GM12878 (cell line): ENCODE data around the gene LYRM4. TPM values are rescaled to one million over a fixed set of nuclear protein-coding genes. Genes with fewer than 3 reads are reported as not detected.

ENCODE experiments used
- ATAC-seq: fragments of 200-7000 bp; cut with Tn5 transposase; 3 replicates; pipeline ENCODE4 v1.9.1; 2020; ENCODE audit warnings: mild to moderate bottlenecking, moderate library complexity
- BruUV-seq: library from RNA; stranded (reverse); fragments of 400-500 nt; replicated peaks from 2 replicates; lab custom pipeline; 2021; lab: Mats Ljungman, UMichigan
- CTCF ChIA-PET: fragments of 300-600 bp; sonication (Branson Sonifier 250); formaldehyde crosslinking; extraction: SDS; loops from one replicate; lab custom pipeline; 2021; ENCODE audit warnings: inconsistent platforms; lab: Yijun Ruan, JAX
- POLR2A ChIA-PET: fragments of 350-600 bp; formaldehyde crosslinking; extraction: SDS; loops from one replicate; lab custom pipeline; 2021; ENCODE audit warnings: inconsistent platforms; lab: Charles Lee
- RAD21 ChIA-PET: fragments of 300-600 bp; sonication (Branson Sonifier 250); formaldehyde crosslinking; loops from one replicate; lab custom pipeline; 2023; ENCODE audit warnings: antibody characterized with exemption; ENCODE audit not compliant: unreplicated experiment; lab: Charles Lee
- SMC1A ChIA-PET: fragments of 300-600 bp; sonication (Branson Sonifier 250); formaldehyde crosslinking; loops from one replicate; lab custom pipeline; 2023; ENCODE audit not compliant: unreplicated experiment, uncharacterized antibody; lab: Charles Lee
- DNase-seq: peaks from one replicate; pipeline ENCODE4 v3.0.0-alpha.2; 2011; ENCODE audit warnings: low read depth, low spot score
- FAIRE-seq: peaks from 3 replicates; lab custom pipeline; 2011; peaks lifted over from hg19 to GRCh38; lab: Jason Lieb, UNC
- H2AFZ ChIP-seq: 2 replicates; pipeline ENCODE4 v1.6.0; 2011; ENCODE audit warnings: low read depth, low read length, control low read depth; ENCODE audit not compliant: control insufficient read depth
- H3K27ac ChIP-seq: 2 replicates; pipeline ENCODE4 v1.5.1; 2011; ENCODE audit warnings: control low read depth; ENCODE audit not compliant: control insufficient read depth, insufficient read depth
- H3K27me3 ChIP-seq, 2 experiments: replicated peaks in 1 of 2; 2 replicates each; pipeline versions ENCODE4 v1.6.0 to v1.6.1; 2011; ENCODE audit warnings: low read length in 1 of 2; ENCODE audit not compliant: control insufficient read depth in 2 of 2, insufficient read depth in 2 of 2
- H3K36me3 ChIP-seq, 2 experiments: 2 replicates each; pipeline ENCODE4 v1.5.1; 2011; ENCODE audit warnings: low read length in 1 of 2; ENCODE audit not compliant: control insufficient read depth in 2 of 2, insufficient read depth in 2 of 2
- H3K4me1 ChIP-seq: 2 replicates; pipeline ENCODE4 v1.6.1; 2011; ENCODE audit warnings: mild to moderate bottlenecking, low read length, moderate library complexity, mixed read lengths; ENCODE audit not compliant: control insufficient read depth, insufficient read depth
- H3K4me2 ChIP-seq: 2 replicates; pipeline ENCODE4 v1.6.0; 2011; ENCODE audit warnings: control low read depth; ENCODE audit not compliant: control insufficient read depth, insufficient read depth
- H3K4me3 ChIP-seq: fragments of 200-600 bp; sonication (generic); 2 replicates; pipeline ENCODE4 v1.5.1; 2016
- H3K79me2 ChIP-seq: 2 replicates; pipeline ENCODE4 v1.6.0; 2011; ENCODE audit warnings: low read length; ENCODE audit not compliant: control insufficient read depth, insufficient read depth
- H3K9ac ChIP-seq: 2 replicates; pipeline ENCODE4 v1.8.0; 2011; ENCODE audit warnings: low read length, control low read depth, mixed read lengths; ENCODE audit not compliant: control insufficient read depth, insufficient read depth
- H3K9me3 ChIP-seq: replicated peaks from 3 replicates; pipeline ENCODE4 v1.5.1; 2011; ENCODE audit warnings: mild to moderate bottlenecking, low read length; ENCODE audit not compliant: control insufficient read depth, insufficient read depth
- H4K20me1 ChIP-seq: 2 replicates; pipeline ENCODE4 v1.6.0; 2011; ENCODE audit not compliant: control insufficient read depth, insufficient read depth
- BCL11A ChIP-seq: IDR thresholded peaks from 2 replicates; pipeline ENCODE4 v1.6.1; 2011; ENCODE audit warnings: low read depth, low read length
- CTCF ChIP-seq, 3 experiments: IDR thresholded peaks in 2 of 3; conservative IDR thresholded peaks in 1 of 3; 2 replicates each; pipeline ENCODE4 v1.5.1; 2011; ENCODE audit warnings: low read depth in 3 of 3, low read length in 3 of 3, mild to moderate bottlenecking in 3 of 3, control low read depth in 2 of 3, moderate library complexity in 2 of 3, inconsistent platforms in 1 of 3, mixed read lengths in 1 of 3; ENCODE audit not compliant: control insufficient read depth in 2 of 3, insufficient read depth in 1 of 3; ENCODE audit errors: extremely low read depth in 1 of 3
- E4F1 ChIP-seq: fragments of 450-650 bp; IDR thresholded peaks from 2 replicates; pipeline ENCODE4 v1.6.1; 2018; ENCODE audit warnings: borderline replicate concordance, mild to moderate bottlenecking; ENCODE audit not compliant: partially characterized antibody
- IRF5 ChIP-seq: fragments of 450-650 bp; IDR thresholded peaks from 2 replicates; pipeline ENCODE4 v1.6.1; 2017; ENCODE audit warnings: borderline replicate concordance
- PML ChIP-seq: IDR thresholded peaks from 2 replicates; pipeline ENCODE4 v1.6.1; 2012; ENCODE audit warnings: low read length, inconsistent platforms
- ZBTB11 ChIP-seq: fragments of 450-650 bp; formaldehyde crosslinking; IDR thresholded peaks from 2 replicates; pipeline ENCODE4 v1.5.0; 2022; ENCODE audit warnings: mild to moderate bottlenecking, missing genetic modification characterization
- ZBTB33 ChIP-seq: fragments of 450-650 bp; IDR thresholded peaks from 2 replicates; pipeline ENCODE4 v1.6.1; 2017; ENCODE audit warnings: mild to moderate bottlenecking
- ZNF274 ChIP-seq: IDR thresholded peaks from one replicate; pipeline ENCODE4 v1.8.0; 2011; ENCODE audit not compliant: insufficient read length, insufficient read depth
- ZNF622 ChIP-seq: fragments of 450-650 bp; IDR thresholded peaks from 2 replicates; pipeline ENCODE4 v1.6.1; 2017; ENCODE audit warnings: mild to moderate bottlenecking, inconsistent platforms
- WGBS: methylation state at CpG from one replicate; pipeline ENCODE4 v1.1.6; 2016; ENCODE audit warnings: low lambda C conversion rate; ENCODE audit not compliant: insufficient replicate concordance, insufficient coverage; ENCODE audit errors: missing lambda C conversion rate; 5-methylcytosine and 5-hydroxymethylcytosine counted together
- in situ Hi-C: fragments of 300-500 bp; cut with MboI; formaldehyde crosslinking; loops from 9 replicates; pipeline ENCODE4 v1.14.3; 2018; ENCODE audit warnings: mixed read lengths
- intact Hi-C: fragments of 100-400 bp; cut with micrococcal nuclease; formaldehyde crosslinking; loops from one replicate; pipeline ENCODE4 v1.14.2; 2022; ENCODE audit not compliant: unreplicated experiment
- polyA plus RNA-seq, 11 experiments: library from polyadenylated mRNA; depleted of rRNA in 4 of 11; unstranded in 6 of 11; stranded (reverse) in 5 of 11; fragments of >200 nt; fragmentation: Nextera tagmentation in 4 of 11; fragmentation: Illumina TruSeq in 1 of 11; extraction: Ambion mirVana in 4 of 11; extraction: Trizol in 1 of 11; gene quantifications; 1 replicate in 1 of 11; 2 replicates in 10 of 11; pipeline versions ENCODE4 v1.2.1 to v1.2.3, GENCODE V29; 2011 to 2016; ENCODE audit warnings: inconsistent platforms in 2 of 11, missing spikeins in 2 of 11, low read depth in 1 of 11
- total RNA-seq, 4 experiments: library from RNA; depleted of rRNA in 3 of 4; stranded (reverse); fragments of >200 nt in 3 of 4; fragmentation: Illumina TruSeq in 1 of 4; extraction: Trizol in 1 of 4; gene quantifications; 2 replicates each; pipeline versions ENCODE4 v1.2.1 to v1.2.3, GENCODE V29; 2013 to 2021

Gene LYRM4
- total and polyA plus RNA-seq, 10 of the 15 experiments (the other 5 are each of a cell fraction or from before 2014, with no cell fraction given), result 32.7 to 66.8 (median 44.0) TPM

- no peaks in the 10 kb centered on the region for H3K27me3 ChIP-seq
- no peaks in the 10 kb centered on the region for H3K9me3 ChIP-seq
- no peak overlapping the region for H3K4me3 ChIP-seq
- FAIRE-seq (no peak), ATAC-seq (no peak), DNase-seq (no peak)
- BruUV-seq, result no TSS peak
- ChIA-PET SMC1A (interaction anchor here (1.5 to 1.9 kb wide), 3 partner anchors 18 to 107 kb away, joined by 4 to 9 read pairs (median 4); no protein-coding TSS in a partner anchor), RAD21 (interaction anchor here (2.0 kb wide), 1 partner anchor 137 kb away, joined by 5 read pairs; no protein-coding TSS in a partner anchor), POLR2A (interaction anchor here (0.5 kb wide), 1 partner anchor 105 kb away, joined by 3 read pairs; no protein-coding TSS in a partner anchor), CTCF (interaction anchor here (1.3 to 1.8 kb wide), 2 partner anchors 9 to 22 kb away, joined by 3 to 11 read pairs; no protein-coding TSS in a partner anchor)
- peaks cover 21% of the 10 kb centered on the region for H3K4me1 ChIP-seq
- in situ Hi-C loops, result no loop called here
- H3K36me3 ChIP-seq, result no peaks in the 10 kb centered on the region; a peak in 1 of 4 replicates
- WGBS, result 0% methylated on average over 2 of the region's 2 CpGs
- H2AFZ ChIP-seq, result no peak overlapping the region
- no peak overlapping the region for H3K27ac ChIP-seq
- no peaks in the 10 kb centered on the region for H4K20me1 ChIP-seq
- no peaks in the 10 kb centered on the region; the same call in none of the 2 replicates for H3K79me2 ChIP-seq
- intact Hi-C loops, result no loop called here
- H3K4me2 ChIP-seq, result no peak overlapping the region
- H3K9ac ChIP-seq, result no peak overlapping the region
- TF ChIP-seq E4F1, result no peak
- TF ChIP-seq ZBTB33, result no peak
- no peak for TF ChIP-seq BCL11A
- no peak for TF ChIP-seq PML
- TF ChIP-seq ZNF274, result no peak
- TF ChIP-seq ZNF622, result no peak
- no peak for TF ChIP-seq IRF5
- no peak for TF ChIP-seq ZBTB11 (CRISPR knock-in tag)
- no peak for TF ChIP-seq CTCF (IDR thresholded peaks at IDR 0.05 in 2 of 3, conservative IDR thresholded peaks at IDR 0.05 in 1 of 3; ENCODE audit: control insufficient read depth in 2 of 3, extremely low read depth in 1 of 3, insufficient read depth in 1 of 3, low read depth in 3 of 3, low read length in 3 of 3)
Measured at GRCh38 chr6:5280920-5281319, 20.2 kb upstream of the LYRM4 start.
